ENCODE results near the gene ARIH2. TPM values are rescaled to one million over a fixed set of nuclear protein-coding genes. Genes with fewer than 3 reads are reported as not detected.

Gene ARIH2
- total RNA-seq, 2 donors from 2014 or later, result 70.9 to 125 TPM

DNA sequence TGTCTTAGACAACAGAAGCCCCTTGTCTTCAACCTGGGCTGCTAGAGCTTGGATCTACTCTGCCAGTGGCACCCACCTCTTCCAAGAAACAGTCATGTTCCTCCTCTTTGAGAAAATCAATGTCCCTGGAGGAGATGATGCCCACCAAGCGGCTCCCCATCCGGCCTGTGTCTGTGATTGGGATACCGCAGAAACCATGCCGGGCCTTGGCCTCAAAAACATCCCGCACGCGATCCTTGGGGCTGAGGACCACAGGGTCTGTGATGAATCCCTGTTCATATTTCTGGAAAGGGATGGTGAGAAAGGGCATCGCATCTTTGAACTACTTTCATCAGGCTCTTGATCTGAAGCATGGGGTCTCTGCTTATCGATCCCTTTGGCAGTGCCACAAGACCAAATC is 109.0 kb downstream of the ARIH2 start:
- H3K4me1 ChIP-seq (replicated peaks), result peaks cover 6% of the 10 kb centered on the region
- H3K27ac ChIP-seq, result no peak overlapping the region
- intact Hi-C loops (cut with DNase I), result no loop called here
- no peak overlapping the region for H3K4me3 ChIP-seq
- H3K9me3 ChIP-seq, result no peaks in the 10 kb centered on the region
- no peak for DNase-seq (ENCODE audit: low spot score)
- peaks cover 7 to 19% of the 10 kb centered on the region in 2 donors for H3K36me3 ChIP-seq
- 96% methylated on average over 9 of the region's 9 CpGs for WGBS
- no peaks in the 10 kb centered on the region for H3K27me3 ChIP-seq (replicated peaks; ENCODE audit: insufficient read depth)
- no peak for TF ChIP-seq POLR2A (IDR thresholded peaks at IDR 0.05)

DNA sequence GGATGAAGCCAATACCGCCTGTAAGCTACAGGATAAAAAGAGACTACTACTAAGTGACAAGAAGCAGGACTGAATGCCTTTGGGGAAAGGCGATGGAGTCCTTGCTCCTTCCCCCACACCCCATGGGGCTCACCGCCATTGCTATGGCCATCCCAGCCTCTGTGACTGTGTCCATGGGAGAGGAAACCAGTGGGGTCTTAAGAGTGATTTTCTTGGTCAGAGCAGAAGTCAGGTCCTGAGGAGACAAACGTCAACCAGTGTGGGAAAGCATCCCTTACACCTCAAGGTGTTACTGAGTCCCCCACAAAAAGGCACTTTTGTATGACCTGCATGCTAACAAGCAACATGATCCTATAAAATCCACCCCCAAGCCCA is 109.6 kb downstream of the ARIH2 start:
- DNase-seq (ENCODE audit: low spot score), result no peak
- H3K4me1 ChIP-seq (replicated peaks), result peaks cover 6% of the 10 kb centered on the region
- no peaks in the 10 kb centered on the region for H3K9me3 ChIP-seq
- intact Hi-C loops (cut with DNase I), result no loop called here
- TF ChIP-seq, protein P1, sequence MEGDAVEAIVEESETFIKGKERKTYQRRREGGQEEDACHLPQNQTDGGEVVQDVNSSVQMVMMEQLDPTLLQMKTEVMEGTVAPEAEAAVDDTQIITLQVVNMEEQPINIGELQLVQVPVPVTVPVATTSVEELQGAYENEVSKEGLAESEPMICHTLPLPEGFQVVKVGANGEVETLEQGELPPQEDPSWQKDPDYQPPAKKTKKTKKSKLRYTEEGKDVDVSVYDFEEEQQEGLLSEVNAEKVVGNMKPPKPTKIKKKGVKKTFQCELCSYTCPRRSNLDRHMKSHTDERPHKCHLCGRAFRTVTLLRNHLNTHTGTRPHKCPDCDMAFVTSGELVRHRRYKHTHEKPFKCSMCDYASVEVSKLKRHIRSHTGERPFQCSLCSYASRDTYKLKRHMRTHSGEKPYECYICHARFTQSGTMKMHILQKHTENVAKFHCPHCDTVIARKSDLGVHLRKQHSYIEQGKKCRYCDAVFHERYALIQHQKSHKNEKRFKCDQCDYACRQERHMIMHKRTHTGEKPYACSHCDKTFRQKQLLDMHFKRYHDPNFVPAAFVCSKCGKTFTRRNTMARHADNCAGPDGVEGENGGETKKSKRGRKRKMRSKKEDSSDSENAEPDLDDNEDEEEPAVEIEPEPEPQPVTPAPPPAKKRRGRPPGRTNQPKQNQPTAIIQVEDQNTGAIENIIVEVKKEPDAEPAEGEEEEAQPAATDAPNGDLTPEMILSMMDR (IDR thresholded peaks at IDR 0.05), result no peak
- no peak for TF ChIP-seq POLR2AphosphoS5 (IDR thresholded peaks at IDR 0.05)
- no peak for TF ChIP-seq POLR2A (IDR thresholded peaks at IDR 0.05)
- no peaks in the 10 kb centered on the region for H3K27me3 ChIP-seq (replicated peaks; ENCODE audit: insufficient read depth)
- WGBS, result 78% methylated on average over 4 of the region's 4 CpGs
- H3K36me3 ChIP-seq, result peaks cover 7 to 25% of the 10 kb centered on the region in 2 donors
- H3K27ac ChIP-seq, result peak overlapping the region; percentile 87 to 90
- peak overlapping the region; percentile 34 to 56 for H3K4me3 ChIP-seq

DNA sequence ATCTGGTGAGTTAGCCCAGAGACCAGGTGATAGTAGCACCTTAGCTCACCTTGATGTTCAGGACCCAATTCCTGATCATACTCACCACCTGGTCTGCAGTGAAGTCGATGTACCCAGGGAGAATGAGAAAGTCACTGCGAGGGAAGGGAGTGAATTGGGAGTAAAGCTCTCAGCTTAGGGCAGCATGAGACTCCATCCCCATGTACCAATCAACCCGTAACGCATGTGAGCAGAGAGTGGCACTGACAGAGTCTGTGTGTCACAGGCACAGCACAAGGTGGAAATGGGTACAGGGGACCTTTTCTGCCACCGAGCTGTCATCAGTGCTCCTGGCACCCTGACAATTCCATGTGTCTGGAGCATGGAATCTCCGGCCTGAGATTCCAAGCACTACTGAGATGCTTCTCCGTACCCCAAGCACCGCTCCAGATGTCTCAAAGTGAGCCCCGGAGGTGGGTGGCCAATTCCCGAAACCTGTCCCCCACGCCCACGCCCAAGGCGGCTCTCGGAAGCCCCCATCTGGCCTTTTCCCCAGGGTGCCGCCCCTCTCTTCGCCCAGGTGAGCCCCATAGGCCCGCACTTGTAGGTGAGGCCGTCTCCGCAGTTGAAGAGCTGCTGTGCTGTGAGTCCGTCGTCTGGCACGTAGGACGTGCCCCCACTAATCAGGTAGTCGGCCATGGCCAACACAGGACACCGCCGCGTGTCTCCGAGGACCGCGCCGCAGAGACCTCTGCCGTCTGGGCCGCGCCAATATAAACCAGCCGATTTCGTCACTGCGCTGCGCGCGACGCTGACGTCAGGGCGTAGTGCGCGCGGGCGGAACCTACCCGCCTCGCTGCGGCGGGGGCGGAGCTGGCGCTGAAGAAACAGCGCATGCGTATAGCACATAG is 110.3 kb downstream of the ARIH2 start, which contains the start of gene IMPDH2:
Gene IMPDH2, minus strand, starts transcription at position 726 of the 890 bp plus-strand sequence. Its CDS starts 48 bp downstream, at position 678.
- TF ChIP-seq POLR2A (IDR thresholded peaks at IDR 0.05), result peak; percentile 92
- peak; percentile 99 for TF ChIP-seq POLR2AphosphoS5 (IDR thresholded peaks at IDR 0.05)
- TF ChIP-seq, protein P1 (IDR thresholded peaks at IDR 0.05), result peak in 2 of 4 experiments; percentile 39 to 41
- WGBS, result 2% methylated on average over 54 of the region's 55 CpGs
- DNase-seq (ENCODE audit: low spot score), result peak; percentile 91
- H3K9me3 ChIP-seq, result no peaks in the 10 kb centered on the region
- H3K4me3 ChIP-seq, result peak within 1 kb of the TSS; percentile 34 to 56
- intact Hi-C loops (cut with DNase I), result no loop called here
- no peaks in the 10 kb centered on the region for H3K27me3 ChIP-seq (replicated peaks; ENCODE audit: insufficient read depth)
- peaks cover 6% of the 10 kb centered on the region for H3K4me1 ChIP-seq (replicated peaks)
- H3K27ac ChIP-seq, result peak within 1 kb of the TSS; percentile 87 to 90
- peaks cover 5 to 25% of the 10 kb centered on the region in 2 donors for H3K36me3 ChIP-seq

DNA sequence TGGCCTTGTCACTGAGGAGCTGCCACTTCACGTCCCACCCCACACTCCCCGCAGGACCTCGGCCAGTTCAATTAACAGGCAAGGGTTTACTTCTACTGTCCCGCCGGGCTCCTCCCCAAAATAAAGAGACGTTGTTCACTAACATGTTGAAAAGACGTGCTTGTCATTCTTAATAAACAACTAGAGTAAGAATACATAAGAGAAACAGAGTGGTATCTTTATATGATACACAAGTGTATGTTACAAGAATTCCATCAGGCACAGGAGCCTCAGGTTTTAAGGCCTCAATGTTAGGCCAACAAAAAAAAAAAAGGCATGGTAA is 110.9 kb downstream of the ARIH2 start:
- intact Hi-C loops (cut with DNase I), result no loop called here
- no peak for DNase-seq (ENCODE audit: low spot score)
- no peak for TF ChIP-seq POLR2A (IDR thresholded peaks at IDR 0.05)
- TF ChIP-seq, protein P1 (IDR thresholded peaks at IDR 0.05), result no peak
- no peak for TF ChIP-seq POLR2AphosphoS5 (IDR thresholded peaks at IDR 0.05)
- Histone ChIP-seq H3K27ac (peak overlapping the region; percentile 87 to 90), H3K4me1 (replicated peaks) (peaks cover 6% of the 10 kb centered on the region), H3K4me3 (peak overlapping the region; percentile 34 to 56), H3K36me3 (peaks cover 3 to 22% of the 10 kb centered on the region in 2 donors), H3K27me3 (replicated peaks; ENCODE audit: insufficient read depth) (no peaks in the 10 kb centered on the region), H3K9me3 (no peaks in the 10 kb centered on the region)
- 3% methylated on average over 7 of the region's 7 CpGs for WGBS

DNA sequence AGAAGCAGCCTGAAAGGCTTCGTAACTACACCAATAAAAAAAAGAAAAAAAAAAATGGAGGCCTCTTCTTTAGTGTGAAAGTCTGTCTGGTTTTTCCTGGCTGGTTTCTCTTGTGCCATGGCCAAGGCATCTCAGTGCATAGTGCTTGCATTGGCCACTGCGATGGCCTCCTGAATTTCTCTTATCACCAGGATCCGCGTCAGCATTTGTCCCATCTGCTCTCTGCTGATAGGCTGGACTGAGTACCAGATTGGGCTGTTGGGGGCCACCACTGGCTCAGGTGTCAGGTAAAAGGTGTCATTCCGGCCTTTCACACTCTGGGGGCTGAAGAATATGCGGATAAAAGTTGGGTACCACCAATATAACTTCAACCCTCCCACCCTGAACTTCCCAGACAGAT is 111.7 kb downstream of the ARIH2 start:
- H3K4me1 ChIP-seq (replicated peaks), result peaks cover 6% of the 10 kb centered on the region
- H3K36me3 ChIP-seq, result peaks cover under 1 to 17% of the 10 kb centered on the region in 2 donors
- no peaks in the 10 kb centered on the region for H3K9me3 ChIP-seq
- intact Hi-C loops (cut with DNase I), result no loop called here
- WGBS, result 92% methylated on average over 6 of the region's 6 CpGs
- H3K27me3 ChIP-seq (replicated peaks; ENCODE audit: insufficient read depth), result no peaks in the 10 kb centered on the region
- TF ChIP-seq POLR2AphosphoS5 (IDR thresholded peaks at IDR 0.05), result no peak
- no peak for TF ChIP-seq POLR2A (IDR thresholded peaks at IDR 0.05)
- TF ChIP-seq, protein P1 (IDR thresholded peaks at IDR 0.05), result no peak
- DNase-seq (ENCODE audit: low spot score), result no peak
- no peak overlapping the region for H3K27ac ChIP-seq
- H3K4me3 ChIP-seq, result no peak overlapping the region
